Measurements from ENCODE around the gene TTC28.

Gene TTC28

DNA sequence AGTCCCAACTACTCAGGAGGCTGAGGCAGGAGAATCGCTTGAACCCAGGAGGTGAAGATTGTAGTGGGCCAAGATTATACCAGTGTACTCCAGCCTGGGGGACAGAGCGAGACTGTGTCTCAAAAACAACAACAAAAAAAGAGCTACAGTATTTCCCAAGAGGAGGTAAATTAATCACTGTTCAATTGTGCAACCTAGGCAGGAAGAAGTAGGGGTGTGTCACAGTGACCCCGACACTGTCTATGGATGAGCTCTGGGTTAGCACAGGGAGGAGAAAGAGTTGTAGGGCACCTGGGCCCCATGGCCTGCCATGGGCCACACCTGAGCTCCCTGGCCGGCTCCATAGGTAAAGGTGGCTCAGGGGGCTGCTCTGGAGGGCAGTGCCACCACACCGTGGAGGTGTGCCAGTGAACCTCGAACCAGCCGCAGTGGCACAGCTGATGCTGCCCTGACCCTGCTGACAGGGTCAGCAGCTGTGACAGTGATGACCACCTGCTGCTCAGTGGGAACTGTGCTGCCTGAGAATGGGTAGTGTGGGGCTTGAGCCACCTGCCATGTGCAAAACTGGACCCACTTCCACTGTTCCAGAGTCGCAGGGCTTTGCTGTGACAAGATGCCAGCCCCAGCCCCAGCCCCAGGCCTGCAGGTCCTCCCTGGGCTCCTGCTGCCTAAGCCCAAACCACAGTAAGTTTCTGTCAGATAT, 676.6 kb downstream of the TTC28 start:
- no peak for DNase-seq (ENCODE audit: low spot score)

DNA sequence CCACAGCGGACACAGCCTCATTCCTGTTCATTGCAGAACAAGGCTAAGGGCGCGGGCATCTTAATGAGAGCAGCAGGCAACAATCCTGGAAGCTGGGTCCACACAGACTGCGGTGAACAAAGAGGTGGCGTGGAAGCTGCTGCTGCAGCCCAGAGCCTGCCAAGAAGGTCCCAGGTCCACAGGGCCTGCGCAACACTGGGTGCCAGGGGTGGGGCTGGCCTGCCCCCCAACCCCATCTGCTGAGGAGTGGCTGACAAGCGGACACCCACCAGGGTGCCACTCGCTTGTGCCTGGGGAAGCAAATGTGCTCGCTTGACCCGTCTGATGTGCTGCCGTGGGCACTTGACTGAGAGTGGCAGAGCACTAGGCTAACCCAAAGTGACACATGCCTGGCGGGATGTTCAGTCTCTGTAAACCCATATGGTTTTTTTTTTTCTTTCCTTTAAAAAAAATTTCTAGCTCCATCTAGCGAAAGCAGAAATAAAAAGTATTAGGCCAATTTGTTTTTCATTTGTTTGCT, 677.4 kb downstream of the TTC28 start:
- no peak for DNase-seq (ENCODE audit: low spot score)

DNA sequence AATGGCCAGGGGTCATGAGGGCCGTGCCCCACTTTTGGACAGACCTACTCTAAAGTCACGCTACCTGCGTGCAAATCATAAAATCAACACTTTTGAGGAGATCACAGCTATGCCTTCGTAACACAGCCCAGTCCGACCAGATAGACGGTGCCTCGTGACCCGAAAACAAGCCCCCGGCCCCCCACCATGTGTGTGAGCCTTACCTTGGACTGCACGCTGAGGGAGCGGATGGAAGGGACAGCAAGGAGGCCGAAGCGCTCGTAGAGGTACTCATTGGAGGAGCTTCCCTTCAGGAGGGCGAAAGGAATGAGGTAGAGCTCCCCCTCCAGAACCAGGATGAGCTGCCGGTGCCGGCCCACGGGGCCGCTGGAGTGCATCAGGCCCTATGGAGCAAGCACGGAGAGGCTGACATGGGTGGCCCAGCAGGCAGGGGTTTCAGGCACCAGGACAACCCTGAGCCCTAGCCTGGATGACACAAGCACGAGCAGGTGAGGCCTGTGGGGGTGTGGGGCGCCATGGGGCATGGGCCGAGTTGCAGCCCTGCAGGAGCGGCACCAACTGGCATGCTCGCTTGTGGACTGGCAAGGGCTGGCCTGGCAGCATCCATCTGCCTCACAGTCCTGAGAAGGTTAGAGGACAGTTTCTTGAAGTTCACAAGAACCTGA, 678.3 kb downstream of the TTC28 start:
- no peak for DNase-seq (ENCODE audit: low spot score)

DNA sequence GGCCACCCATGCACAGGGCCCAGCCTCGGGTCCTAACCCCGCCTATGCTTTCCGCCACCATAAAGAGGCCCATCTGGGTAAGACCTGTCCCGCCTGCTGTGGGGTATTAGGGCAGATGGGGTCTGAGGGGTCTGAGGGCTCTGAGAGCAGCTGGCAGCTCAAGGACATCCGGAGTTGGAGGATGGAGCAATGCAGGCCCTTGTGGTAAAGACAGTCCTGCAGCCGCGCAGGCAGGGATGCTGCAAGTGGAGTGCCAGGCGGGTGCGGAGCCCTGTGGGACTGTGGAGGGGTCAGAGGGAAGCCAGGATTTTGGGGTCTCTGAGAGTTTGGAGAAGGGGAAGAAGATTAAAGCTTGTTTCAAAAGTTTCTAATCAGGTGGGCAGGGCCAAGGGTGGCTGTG, 679.3 kb downstream of the TTC28 start:
- no peak for DNase-seq (ENCODE audit: low spot score)

DNA sequence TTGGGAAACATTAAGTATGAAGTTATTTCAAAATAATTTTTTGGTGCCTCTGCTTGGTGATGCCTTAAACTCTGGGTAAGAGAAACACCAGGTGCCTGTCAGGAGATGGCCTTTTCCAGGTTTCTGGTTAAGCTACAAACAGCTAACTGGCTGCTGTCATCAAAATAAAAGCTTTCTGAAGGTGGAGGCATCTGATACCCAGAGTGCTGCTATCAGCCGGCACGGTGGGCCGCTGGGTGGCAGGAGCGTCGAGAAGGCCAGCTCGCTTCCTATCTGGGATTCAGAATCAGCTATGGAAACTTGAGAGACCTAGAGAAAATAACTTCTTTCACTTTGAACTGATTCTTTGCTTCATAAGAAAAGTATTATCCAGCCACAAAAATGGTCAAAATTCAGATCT, 679.8 kb downstream of the TTC28 start:
- no peak for DNase-seq (ENCODE audit: low spot score)

- DNase-seq (ENCODE audit: low spot score): no peak
Observed at GRCh38 chr22:27998511-27999410, 680.9 kb downstream of the TTC28 start.

DNA sequence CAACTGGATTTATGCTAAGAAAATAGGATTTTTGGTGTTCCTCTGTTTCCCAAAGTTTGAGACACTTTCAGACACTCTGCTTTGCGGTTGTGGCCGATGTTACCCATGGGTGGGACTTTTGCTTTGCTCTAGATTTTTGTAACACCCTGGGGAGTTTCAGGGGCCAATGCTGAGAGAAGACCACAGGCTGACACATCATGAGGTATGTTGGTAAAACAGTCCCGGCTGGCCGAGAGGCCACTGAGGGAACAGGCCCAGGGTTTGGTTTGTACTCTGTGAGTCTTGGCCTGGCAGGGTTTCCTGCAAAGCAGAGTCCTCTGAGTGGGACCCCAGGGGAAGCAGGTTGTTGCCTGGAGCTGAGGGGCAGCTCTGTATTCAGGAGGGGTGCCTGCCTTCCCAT, 682.1 kb downstream of the TTC28 start:
- DNase-seq (ENCODE audit: low spot score): no peak

GRCh38 chr22:27996981-27997380, 682.7 kb downstream of the TTC28 start:
- no peak for DNase-seq (ENCODE audit: low spot score)

DNA sequence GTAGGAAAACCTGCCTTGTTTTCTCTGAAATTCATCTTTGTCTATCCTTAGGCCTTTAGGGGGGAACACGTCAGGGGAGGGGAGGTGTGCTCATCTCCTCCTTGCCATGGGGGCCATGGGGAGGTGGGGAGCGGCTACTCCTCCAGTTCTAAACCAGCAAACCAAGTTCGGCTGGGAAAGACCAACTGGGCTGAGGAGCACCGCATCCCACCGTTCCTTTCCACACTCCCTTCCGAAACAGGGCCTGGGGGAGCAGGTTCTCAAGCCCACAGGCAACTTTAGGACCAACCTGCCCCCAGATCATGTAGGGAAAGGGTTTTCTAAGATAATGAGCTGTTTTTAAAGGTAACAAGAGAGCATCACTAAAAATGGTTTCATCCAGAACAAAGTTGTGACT, 683.1 kb downstream of the TTC28 start:
- DNase-seq (ENCODE audit: low spot score): no peak

DNA sequence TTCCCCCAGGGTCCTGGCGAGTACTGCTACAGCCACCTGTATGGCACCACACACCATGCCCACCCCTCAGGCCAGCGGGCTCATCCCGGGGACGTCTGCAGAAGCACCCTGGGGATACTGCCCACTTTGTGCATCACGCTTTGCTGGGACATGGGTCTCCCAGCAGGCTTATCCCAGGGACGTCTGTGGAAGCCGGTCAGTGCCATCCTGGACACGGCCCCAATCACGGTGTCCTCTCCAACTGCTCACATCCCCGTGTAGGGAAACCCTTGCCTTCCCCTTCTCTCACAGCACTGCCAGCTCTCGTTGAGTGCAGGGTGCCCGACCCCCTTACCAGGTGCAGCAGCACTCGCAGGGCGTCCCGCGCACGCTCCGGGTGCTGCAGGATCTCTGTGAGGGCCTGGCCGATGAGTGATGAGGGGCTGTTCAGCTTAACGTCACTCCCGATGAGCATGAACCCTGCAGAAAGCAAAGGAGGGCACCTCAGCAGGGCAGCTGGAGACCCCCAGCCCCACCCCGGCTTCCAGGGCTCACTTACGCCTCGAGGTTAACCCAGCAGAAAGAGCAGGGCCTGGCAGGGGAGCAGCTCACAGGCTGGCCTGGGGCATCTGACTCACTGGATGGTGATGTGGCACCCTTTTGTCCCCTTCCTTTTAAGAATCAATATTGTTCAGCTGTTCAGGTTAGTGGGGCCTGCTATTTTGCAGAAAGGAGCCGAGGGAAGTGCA, 683.7 kb downstream of the TTC28 start:
- no peak for DNase-seq (ENCODE audit: low spot score)

DNA sequence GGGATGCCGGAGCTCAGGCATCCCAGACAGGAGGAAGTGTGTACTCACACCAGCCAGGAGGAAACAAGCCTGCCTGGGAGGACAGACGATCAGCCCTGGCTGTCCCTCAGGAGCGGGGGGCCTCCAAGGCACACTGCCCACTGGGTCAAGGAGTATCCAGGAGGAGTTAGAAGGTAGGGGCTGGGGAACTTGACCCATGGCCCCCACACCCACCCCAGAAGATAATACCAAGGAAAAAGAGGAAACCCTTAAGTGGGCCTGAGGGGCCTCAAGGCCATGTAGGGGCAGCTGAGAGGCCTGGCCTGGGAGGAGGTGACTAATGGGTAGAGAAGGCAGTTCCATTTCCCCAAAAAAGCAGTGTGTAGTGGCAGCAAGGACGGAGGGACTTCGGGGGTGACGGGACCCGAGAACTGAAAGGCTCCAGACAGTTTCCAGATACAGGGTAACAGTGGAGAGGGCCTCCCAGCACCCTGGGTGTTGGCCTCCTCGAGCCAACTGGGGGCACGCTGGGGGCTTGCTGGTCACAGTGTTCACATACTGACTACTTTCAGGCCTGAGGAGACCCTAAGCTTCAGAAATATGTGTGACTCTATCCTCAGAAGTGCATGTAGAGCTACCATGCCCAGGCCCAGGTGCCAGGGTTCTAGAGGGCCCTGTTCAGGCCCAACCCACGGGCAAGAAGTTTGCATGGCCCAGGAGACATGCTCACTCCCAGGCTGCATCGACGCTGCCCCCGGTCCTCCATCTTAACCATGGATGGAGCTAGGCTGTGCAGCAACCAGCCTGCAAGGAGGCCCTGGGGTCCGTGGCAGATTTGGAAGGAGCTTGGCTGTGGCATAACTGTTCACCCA, 684.9 kb downstream of the TTC28 start:
- no peak for DNase-seq (ENCODE audit: low spot score)

- no peak for DNase-seq (ENCODE audit: low spot score)
Observed at GRCh38 chr22:27993774-27994350, 685.8 kb downstream of the TTC28 start.

DNA sequence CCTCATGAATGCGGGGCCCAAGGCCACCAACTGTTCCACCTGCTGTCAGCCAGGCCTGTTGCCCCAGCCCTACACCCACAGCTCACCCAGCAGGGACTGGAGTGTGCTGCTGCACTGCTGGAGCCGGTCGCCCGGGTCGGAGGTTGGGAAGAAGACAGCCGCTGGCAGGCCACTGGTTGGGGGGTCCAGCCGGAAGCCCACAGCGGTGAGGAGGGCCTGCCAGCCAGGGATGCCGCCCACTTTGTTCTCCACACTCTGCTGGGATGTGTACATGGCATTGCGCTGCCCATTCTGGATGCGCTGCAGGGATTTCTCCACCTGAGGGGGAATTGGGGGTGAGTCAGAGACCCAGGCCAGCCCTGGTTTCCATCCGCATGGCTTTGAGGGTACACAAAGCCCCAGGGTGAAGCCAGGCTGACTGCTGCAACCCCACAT, 686.4 kb downstream of the TTC28 start:
- no peak for DNase-seq (ENCODE audit: low spot score)

DNA sequence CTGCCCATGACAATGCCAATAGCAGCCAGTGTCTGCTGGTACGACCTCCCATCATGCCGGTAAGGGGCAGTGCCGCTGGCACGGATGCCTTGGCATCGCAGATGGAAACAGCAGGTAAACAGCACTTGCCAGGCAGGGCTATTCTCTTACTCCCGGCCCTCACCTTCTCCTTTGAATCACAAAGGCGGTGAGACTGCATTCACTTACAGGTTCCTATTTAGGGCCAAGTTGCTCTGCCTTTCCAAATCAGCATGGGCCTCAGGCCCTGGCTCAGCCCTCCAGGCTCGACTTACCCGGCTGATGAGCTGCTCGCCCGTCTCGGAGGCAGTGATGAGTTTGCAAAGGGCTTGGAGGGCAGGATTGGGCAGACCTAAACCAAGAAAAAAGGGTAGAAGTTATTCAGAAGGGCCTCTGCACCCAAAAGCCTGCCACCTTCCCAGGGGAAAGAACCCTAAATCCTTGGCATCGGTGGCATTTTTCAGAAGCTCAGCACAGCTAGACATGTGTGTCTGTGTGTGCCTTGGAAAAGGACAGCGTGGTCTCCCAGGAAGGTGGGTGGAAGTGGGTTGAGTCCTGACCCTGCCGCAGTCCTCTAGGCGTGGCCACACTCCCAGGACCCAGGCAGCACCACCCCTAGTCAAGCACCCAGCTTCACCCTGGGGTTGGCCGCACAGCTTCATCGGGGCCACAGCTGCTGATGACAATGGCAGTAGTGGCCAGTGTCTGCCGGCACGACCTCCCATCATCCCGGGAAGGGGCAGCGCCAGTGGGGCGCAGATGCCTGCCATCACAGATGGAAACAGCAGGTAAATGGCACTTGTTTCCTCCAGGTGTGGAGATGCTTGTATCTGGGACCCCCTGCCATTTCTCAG, 687.1 kb downstream of the TTC28 start:
- no peak for DNase-seq (ENCODE audit: low spot score)

DNA sequence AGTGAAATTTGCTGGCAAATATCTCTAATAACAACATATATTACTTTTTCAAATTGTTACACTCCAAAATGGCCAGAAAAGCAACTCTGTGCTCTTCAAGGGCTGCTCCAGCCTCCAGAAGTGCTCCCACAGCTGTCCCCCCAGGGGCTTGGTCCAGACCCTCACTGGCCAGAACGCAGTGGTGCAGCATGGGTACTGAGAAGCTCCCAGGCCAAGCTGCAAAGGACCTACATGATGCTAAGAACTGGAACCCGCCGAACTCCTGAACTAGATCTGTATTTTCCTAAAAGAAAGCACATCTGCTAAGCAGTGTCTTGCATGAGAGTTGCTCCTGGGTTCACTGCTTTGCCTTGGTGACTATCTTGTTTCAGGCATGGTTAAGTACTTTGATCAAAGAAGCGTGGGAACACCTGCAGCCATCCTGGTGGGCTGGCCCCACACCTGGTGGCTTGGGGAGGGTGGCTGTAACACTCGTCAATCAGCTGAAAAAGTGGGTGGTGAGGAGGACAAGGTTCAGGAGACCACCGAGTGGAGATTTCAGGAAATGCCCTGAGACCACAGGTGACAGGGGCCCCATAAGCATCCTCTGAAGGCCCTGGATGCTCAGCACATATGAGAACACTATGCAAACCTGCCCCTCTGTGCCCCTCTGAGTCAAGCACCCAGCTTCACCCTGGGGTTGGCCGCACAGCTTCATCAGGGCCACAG, 687.9 kb downstream of the TTC28 start:
- no peak for DNase-seq (ENCODE audit: low spot score)

DNA sequence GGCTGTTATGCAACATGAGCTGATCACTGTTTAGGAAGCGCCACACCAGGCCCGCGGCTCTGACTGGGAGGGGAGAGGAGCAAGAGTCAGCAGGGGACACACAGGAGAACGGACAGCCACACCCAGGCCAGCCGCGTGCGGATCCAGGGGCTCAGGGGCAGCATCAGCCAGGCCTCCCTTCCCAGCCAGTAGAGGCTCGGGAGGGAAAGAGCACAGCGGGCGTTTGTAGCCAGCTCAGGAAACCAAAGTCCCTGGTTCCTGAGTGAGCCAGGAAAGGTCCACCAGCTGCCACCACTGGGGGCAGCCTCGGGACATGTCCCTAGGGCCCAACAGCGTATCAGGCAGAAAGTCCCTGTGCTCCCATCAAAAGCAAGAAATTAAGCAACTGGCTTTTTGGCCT, 688.8 kb downstream of the TTC28 start:
- peak; percentile 12 for DNase-seq (ENCODE audit: low spot score)

GRCh38 chr22:27990451-27990840, 689.2 kb downstream of the TTC28 start:
- DNase-seq (ENCODE audit: low spot score): no peak

GRCh38 chr22:27989758-27990450, 689.7 kb downstream of the TTC28 start:
- no peak for DNase-seq (ENCODE audit: low spot score)

Data from pons (tissue), 1 donor.